HL-60 (cell line): Measurements from ENCODE around the gene LEUTX.

Experiments used
- DNase-seq, 2 experiments: peaks; one replicate each; pipeline ENCODE4 v3.0.0-alpha.2; 2010 to 2020; ENCODE audit warnings: low read depth in 1 of 2, low spot score in 1 of 2
- H3K27ac ChIP-seq: fragments of 250-450 bp; sonication (Bioruptor Pico); replicated peaks from 2 replicates; pipeline ENCODE4 v1.5.1; 2020; ENCODE audit warnings: mild to moderate bottlenecking, moderate library complexity
- H3K27me3 ChIP-seq: fragments of 250-450 bp; sonication (Bioruptor Pico); 2 replicates; pipeline ENCODE4 v1.5.1; 2021; ENCODE audit warnings: mild to moderate bottlenecking, moderate library complexity; ENCODE audit not compliant: insufficient read depth, poor library complexity, severe bottlenecking
- H3K4me3 ChIP-seq: replicated peaks from 2 replicates; pipeline ENCODE4 v1.5.1; 2011; ENCODE audit warnings: mild to moderate bottlenecking, control low read depth, low read length; ENCODE audit not compliant: insufficient read depth
- GABPA ChIP-seq: IDR thresholded peaks from 2 replicates; pipeline ENCODE4 v1.6.1; 2012; ENCODE audit warnings: low read depth
- POLR2AphosphoS5 ChIP-seq: IDR thresholded peaks from 2 replicates; pipeline ENCODE4 v1.6.1; 2012; ENCODE audit warnings: low read depth
- REST ChIP-seq: IDR thresholded peaks from 2 replicates; pipeline ENCODE4 v1.6.1; 2012; ENCODE audit warnings: low read depth; ENCODE audit not compliant: insufficient replicate concordance
- SPI1 ChIP-seq: IDR thresholded peaks from 2 replicates; pipeline ENCODE4 v1.6.1; 2012; ENCODE audit warnings: low read depth, mild to moderate bottlenecking, borderline replicate concordance
- TF ChIP-seq, protein P1 (sequence below): IDR thresholded peaks from one replicate; pipeline ENCODE4 v1.5.1; 2011; ENCODE audit warnings: low read length, control low read depth, inconsistent platforms; ENCODE audit not compliant: insufficient read depth

The LEUTX gene

GRCh38 chr19:39825531-39826076, 47.0 kb downstream of the LEUTX start:
- no peaks in the 10 kb centered on the region for H3K27me3 ChIP-seq
- H3K4me3 ChIP-seq: no peak overlapping the region
- DNase-seq: no peak
- H3K27ac ChIP-seq: no peak overlapping the region
- TF ChIP-seq REST (no peak), POLR2AphosphoS5 (no peak), SPI1 (no peak), GABPA (no peak)
- TF ChIP-seq, protein P1, sequence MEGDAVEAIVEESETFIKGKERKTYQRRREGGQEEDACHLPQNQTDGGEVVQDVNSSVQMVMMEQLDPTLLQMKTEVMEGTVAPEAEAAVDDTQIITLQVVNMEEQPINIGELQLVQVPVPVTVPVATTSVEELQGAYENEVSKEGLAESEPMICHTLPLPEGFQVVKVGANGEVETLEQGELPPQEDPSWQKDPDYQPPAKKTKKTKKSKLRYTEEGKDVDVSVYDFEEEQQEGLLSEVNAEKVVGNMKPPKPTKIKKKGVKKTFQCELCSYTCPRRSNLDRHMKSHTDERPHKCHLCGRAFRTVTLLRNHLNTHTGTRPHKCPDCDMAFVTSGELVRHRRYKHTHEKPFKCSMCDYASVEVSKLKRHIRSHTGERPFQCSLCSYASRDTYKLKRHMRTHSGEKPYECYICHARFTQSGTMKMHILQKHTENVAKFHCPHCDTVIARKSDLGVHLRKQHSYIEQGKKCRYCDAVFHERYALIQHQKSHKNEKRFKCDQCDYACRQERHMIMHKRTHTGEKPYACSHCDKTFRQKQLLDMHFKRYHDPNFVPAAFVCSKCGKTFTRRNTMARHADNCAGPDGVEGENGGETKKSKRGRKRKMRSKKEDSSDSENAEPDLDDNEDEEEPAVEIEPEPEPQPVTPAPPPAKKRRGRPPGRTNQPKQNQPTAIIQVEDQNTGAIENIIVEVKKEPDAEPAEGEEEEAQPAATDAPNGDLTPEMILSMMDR: no peak

DNA sequence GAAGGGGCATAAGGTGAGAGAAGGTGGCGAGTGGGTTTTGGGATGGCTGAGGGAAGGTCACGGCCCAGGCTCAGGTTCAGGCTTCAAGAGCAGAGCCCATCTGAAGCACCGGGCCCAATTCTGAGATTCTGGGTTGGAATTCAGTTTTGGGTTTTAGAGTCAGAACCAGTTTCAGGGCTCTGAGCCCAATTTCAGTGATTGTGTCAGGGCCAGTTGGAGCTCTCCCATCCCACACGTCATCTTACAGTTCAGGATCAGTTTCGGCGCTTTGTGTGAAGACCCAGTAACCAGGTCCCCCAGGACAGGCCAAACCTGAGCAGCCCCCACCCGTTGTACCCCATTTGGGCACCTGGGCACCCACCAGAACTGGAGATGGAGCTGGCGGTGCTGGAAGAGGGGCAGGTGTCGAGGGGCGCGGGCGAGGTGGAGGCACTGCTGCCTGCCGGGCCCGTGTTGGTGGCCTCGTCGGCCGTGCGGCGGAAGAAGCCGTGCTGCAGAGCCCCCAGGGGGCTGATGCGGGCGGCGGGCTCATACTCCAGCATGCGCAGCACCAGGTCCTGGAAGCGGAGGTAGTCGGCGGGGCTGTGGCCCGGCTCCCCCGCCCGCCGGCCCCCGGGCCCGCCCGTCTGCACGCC, 47.8 kb downstream of the LEUTX start:
- TF ChIP-seq SPI1: no peak
- Histone ChIP-seq H3K27ac (no peak overlapping the region), H3K4me3 (no peak overlapping the region), H3K27me3 (no peaks in the 10 kb centered on the region)
- DNase-seq: no peak

DNA sequence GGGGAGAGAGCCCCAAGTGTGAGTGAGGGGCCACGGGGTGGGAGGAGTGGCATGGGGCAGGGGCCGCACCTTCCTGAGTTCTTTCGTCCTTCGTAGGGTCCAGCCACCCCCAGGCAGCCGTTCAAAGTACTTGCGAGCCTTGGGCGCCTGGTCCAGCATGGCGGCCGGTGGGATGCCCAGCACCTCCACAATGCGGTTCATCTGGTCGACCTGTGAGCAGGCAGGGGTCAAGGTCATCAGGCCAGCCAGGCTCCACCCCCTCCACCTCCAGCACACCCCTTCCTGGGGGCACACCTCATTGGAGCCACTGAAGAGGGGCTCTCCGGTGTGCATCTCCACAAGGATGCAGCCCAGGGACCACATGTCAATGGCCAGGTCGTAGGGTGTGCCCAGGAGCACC, 48.6 kb downstream of the LEUTX start:
- no peak for DNase-seq
- no peak for TF ChIP-seq GABPA
- TF ChIP-seq REST: no peak
- no peak for TF ChIP-seq POLR2AphosphoS5
- TF ChIP-seq SPI1: no peak
- TF ChIP-seq, protein P1: no peak

DNA sequence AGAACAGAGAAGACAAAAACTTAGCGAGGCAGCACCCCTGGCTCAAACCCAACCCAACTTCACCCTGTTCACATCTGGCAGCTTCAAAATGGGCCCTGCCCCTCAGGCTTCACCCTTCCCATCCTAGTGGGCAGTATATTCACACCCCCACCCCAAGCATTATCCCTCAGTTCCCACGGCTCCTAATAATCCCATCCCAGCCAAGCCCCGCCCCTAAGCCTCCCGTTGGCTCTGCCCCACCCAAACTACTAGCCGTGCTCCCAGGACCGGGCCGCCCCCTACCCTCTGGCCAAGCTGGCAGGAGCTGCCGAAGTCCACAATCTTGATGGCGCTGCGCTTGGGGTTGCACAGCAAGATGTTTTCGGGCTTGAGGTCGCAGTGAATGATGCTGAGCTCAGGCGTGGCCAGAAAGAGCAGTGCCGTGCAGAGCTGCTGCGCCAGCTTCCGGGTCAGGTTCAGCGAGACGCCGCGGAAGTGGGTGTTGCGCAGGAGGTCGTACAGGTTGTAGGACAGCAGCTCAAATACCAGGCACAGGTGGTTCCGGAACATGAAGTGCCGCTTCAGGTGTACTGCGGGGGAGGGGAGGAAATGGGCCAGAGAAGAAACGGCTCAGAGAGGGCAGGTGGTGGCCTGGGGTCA, 49.5 kb downstream of the LEUTX start:
- Histone ChIP-seq H3K27ac (no peak overlapping the region), H3K27me3 (no peaks in the 10 kb centered on the region), H3K4me3 (no peak overlapping the region)
- TF ChIP-seq, protein P1: no peak
- no peak for TF ChIP-seq GABPA
- no peak for TF ChIP-seq POLR2AphosphoS5
- no peak for TF ChIP-seq REST
- no peak for TF ChIP-seq SPI1
- DNase-seq: no peak

More for the DNA sequence above, 48.6 kb downstream of the LEUTX start:
- Histone ChIP-seq H3K27ac (no peak overlapping the region), H3K27me3 (no peaks in the 10 kb centered on the region), H3K4me3 (no peak overlapping the region)
